GM12878 (cell line): Measurements from ENCODE around the gene PIM2. TPM values are rescaled to one million over a fixed set of nuclear protein-coding genes. Genes with fewer than 3 reads are reported as not detected.

Experiments used
- ATAC-seq: fragments of 200-7000 bp; cut with Tn5 transposase; 3 replicates; pipeline ENCODE4 v1.9.1; 2020; ENCODE audit warnings: mild to moderate bottlenecking, moderate library complexity
- BruUV-seq: library from RNA; stranded (reverse); fragments of 400-500 nt; replicated peaks from 2 replicates; lab custom pipeline; 2021; lab: Mats Ljungman, UMichigan
- CTCF ChIA-PET: fragments of 300-600 bp; sonication (Branson Sonifier 250); formaldehyde crosslinking; extraction: SDS; loops from one replicate; lab custom pipeline; 2021; ENCODE audit warnings: inconsistent platforms; lab: Yijun Ruan, JAX
- POLR2A ChIA-PET: fragments of 350-600 bp; formaldehyde crosslinking; extraction: SDS; loops from one replicate; lab custom pipeline; 2021; ENCODE audit warnings: inconsistent platforms; lab: Charles Lee
- RAD21 ChIA-PET: fragments of 300-600 bp; sonication (Branson Sonifier 250); formaldehyde crosslinking; loops from one replicate; lab custom pipeline; 2023; ENCODE audit warnings: antibody characterized with exemption; ENCODE audit not compliant: unreplicated experiment; lab: Charles Lee
- SMC1A ChIA-PET: fragments of 300-600 bp; sonication (Branson Sonifier 250); formaldehyde crosslinking; loops from one replicate; lab custom pipeline; 2023; ENCODE audit not compliant: unreplicated experiment, uncharacterized antibody; lab: Charles Lee
- DNase-seq: peaks from one replicate; pipeline ENCODE4 v3.0.0-alpha.2; 2011; ENCODE audit warnings: low read depth, low spot score
- FAIRE-seq: peaks from 3 replicates; lab custom pipeline; 2011; peaks lifted over from hg19 to GRCh38; lab: Jason Lieb, UNC
- H2AFZ ChIP-seq: 2 replicates; pipeline ENCODE4 v1.6.0; 2011; ENCODE audit warnings: low read depth, low read length, control low read depth; ENCODE audit not compliant: control insufficient read depth
- H3K27ac ChIP-seq: 2 replicates; pipeline ENCODE4 v1.5.1; 2011; ENCODE audit warnings: control low read depth; ENCODE audit not compliant: control insufficient read depth, insufficient read depth
- H3K27me3 ChIP-seq, 2 experiments: replicated peaks in 1 of 2; 2 replicates each; pipeline versions ENCODE4 v1.6.0 to v1.6.1; 2011; ENCODE audit warnings: low read length in 1 of 2; ENCODE audit not compliant: control insufficient read depth in 2 of 2, insufficient read depth in 2 of 2
- H3K36me3 ChIP-seq, 2 experiments: 2 replicates each; pipeline ENCODE4 v1.5.1; 2011; ENCODE audit warnings: low read length in 1 of 2; ENCODE audit not compliant: control insufficient read depth in 2 of 2, insufficient read depth in 2 of 2
- H3K4me1 ChIP-seq: 2 replicates; pipeline ENCODE4 v1.6.1; 2011; ENCODE audit warnings: mild to moderate bottlenecking, low read length, moderate library complexity, mixed read lengths; ENCODE audit not compliant: control insufficient read depth, insufficient read depth
- H3K4me2 ChIP-seq: 2 replicates; pipeline ENCODE4 v1.6.0; 2011; ENCODE audit warnings: control low read depth; ENCODE audit not compliant: control insufficient read depth, insufficient read depth
- H3K4me3 ChIP-seq: fragments of 200-600 bp; sonication (generic); 2 replicates; pipeline ENCODE4 v1.5.1; 2016
- H3K79me2 ChIP-seq: 2 replicates; pipeline ENCODE4 v1.6.0; 2011; ENCODE audit warnings: low read length; ENCODE audit not compliant: control insufficient read depth, insufficient read depth
- H3K9ac ChIP-seq: 2 replicates; pipeline ENCODE4 v1.8.0; 2011; ENCODE audit warnings: low read length, control low read depth, mixed read lengths; ENCODE audit not compliant: control insufficient read depth, insufficient read depth
- H3K9me3 ChIP-seq: replicated peaks from 3 replicates; pipeline ENCODE4 v1.5.1; 2011; ENCODE audit warnings: mild to moderate bottlenecking, low read length; ENCODE audit not compliant: control insufficient read depth, insufficient read depth
- H4K20me1 ChIP-seq: 2 replicates; pipeline ENCODE4 v1.6.0; 2011; ENCODE audit not compliant: control insufficient read depth, insufficient read depth
- CBX5 ChIP-seq: sonication (generic); IDR thresholded peaks from 2 replicates; pipeline ENCODE4 v1.6.1; 2016; ENCODE audit warnings: low read depth, moderate library complexity, mild to moderate bottlenecking, inconsistent platforms
- E2F8 ChIP-seq: fragments of 450-650 bp; IDR thresholded peaks from 2 replicates; pipeline ENCODE4 v1.6.1; 2018; ENCODE audit warnings: mild to moderate bottlenecking, low read depth, moderate library complexity; ENCODE audit not compliant: partially characterized antibody
- HSF1 ChIP-seq: fragments of 150-350 bp; IDR thresholded peaks from 2 replicates; pipeline ENCODE4 v1.6.1; 2014; ENCODE audit warnings: mild to moderate bottlenecking, low read depth, low read length
- IKZF1 ChIP-seq: fragments of 450-650 bp; conservative IDR thresholded peaks from 2 replicates; pipeline ENCODE4 v1.6.1; 2017; ENCODE audit warnings: antibody characterized with exemption, mild to moderate bottlenecking
- JUND ChIP-seq: IDR thresholded peaks from 2 replicates; pipeline ENCODE4 v1.6.1; 2012; ENCODE audit warnings: low read depth, mild to moderate bottlenecking, low read length, improper control_type of control experiment, moderate library complexity
- RAD21 ChIP-seq: IDR thresholded peaks from 2 replicates; pipeline ENCODE4 v1.6.1; 2011; ENCODE audit warnings: mild to moderate bottlenecking, low read depth, low read length, moderate library complexity; ENCODE audit not compliant: insufficient read depth
- RELA ChIP-seq: fragments of 450-650 bp; IDR thresholded peaks from 2 replicates; pipeline ENCODE4 v1.8.0; 2014; ENCODE audit warnings: borderline replicate concordance; ENCODE audit not compliant: partially characterized antibody
- STAT3 ChIP-seq: IDR thresholded peaks from 2 replicates; pipeline ENCODE4 v1.6.1; 2011; ENCODE audit warnings: low read depth, low read length, improper control_type of control experiment
- ZNF592 ChIP-seq: fragments of 450-650 bp; IDR thresholded peaks from 2 replicates; pipeline ENCODE4 v1.6.1; 2017; ENCODE audit warnings: mild to moderate bottlenecking, moderate library complexity
- WGBS: methylation state at CpG from one replicate; pipeline ENCODE4 v1.1.6; 2016; ENCODE audit warnings: low lambda C conversion rate; ENCODE audit not compliant: insufficient replicate concordance, insufficient coverage; ENCODE audit errors: missing lambda C conversion rate; 5-methylcytosine and 5-hydroxymethylcytosine counted together
- in situ Hi-C: fragments of 300-500 bp; cut with MboI; formaldehyde crosslinking; loops from 9 replicates; pipeline ENCODE4 v1.14.3; 2018; ENCODE audit warnings: mixed read lengths
- intact Hi-C: fragments of 100-400 bp; cut with micrococcal nuclease; formaldehyde crosslinking; loops from one replicate; pipeline ENCODE4 v1.14.2; 2022; ENCODE audit not compliant: unreplicated experiment
- polyA plus RNA-seq, 11 experiments: library from polyadenylated mRNA; depleted of rRNA in 4 of 11; unstranded in 6 of 11; stranded (reverse) in 5 of 11; fragments of >200 nt; fragmentation: Nextera tagmentation in 4 of 11; fragmentation: Illumina TruSeq in 1 of 11; extraction: Ambion mirVana in 4 of 11; extraction: Trizol in 1 of 11; gene quantifications; 1 replicate in 1 of 11; 2 replicates in 10 of 11; pipeline versions ENCODE4 v1.2.1 to v1.2.3, GENCODE V29; 2011 to 2016; ENCODE audit warnings: inconsistent platforms in 2 of 11, missing spikeins in 2 of 11, low read depth in 1 of 11
- total RNA-seq, 4 experiments: library from RNA; depleted of rRNA in 3 of 4; stranded (reverse); fragments of >200 nt in 3 of 4; fragmentation: Illumina TruSeq in 1 of 4; extraction: Trizol in 1 of 4; gene quantifications; 2 replicates each; pipeline versions ENCODE4 v1.2.1 to v1.2.3, GENCODE V29; 2013 to 2021
- TF ChIP-seq, protein P1 (sequence below): fragments of 150-350 bp; IDR thresholded peaks from 2 replicates; pipeline ENCODE4 v1.6.1; 2016; ENCODE audit warnings: low read depth, low read length

The PIM2 gene
- total and polyA plus RNA-seq, 10 of the 15 experiments (the other 5 are each of a cell fraction or from before 2014, with no cell fraction given) = 19.2 to 96.8 (median 32.3) TPM

DNA sequence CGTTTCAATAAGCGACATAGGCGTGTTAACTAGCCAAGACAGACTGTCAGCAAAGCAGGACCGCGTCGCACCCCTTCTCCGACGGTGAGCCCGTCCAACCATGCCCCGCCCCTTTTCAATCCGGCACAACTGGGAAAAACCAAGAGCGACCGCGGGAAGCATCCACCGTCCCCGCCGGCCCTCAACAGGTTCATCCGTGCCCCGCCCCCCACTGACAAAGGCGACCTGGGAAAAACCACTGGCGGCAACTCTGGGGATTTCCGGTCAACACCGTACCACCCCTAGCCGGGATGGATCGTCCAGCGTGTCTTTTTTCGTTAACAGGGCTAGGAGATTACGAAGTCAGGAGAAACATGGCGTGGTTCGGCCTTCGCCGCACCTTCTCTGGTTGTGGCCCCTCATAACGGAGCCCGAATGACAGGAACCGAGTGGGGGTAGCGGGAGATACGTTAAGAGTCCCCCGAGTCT, 21.6 kb downstream of the PIM2 start:
- H3K79me2 ChIP-seq = peaks cover 22% of the 10 kb centered on the region
- H4K20me1 ChIP-seq = no peaks in the 10 kb centered on the region
- peak overlapping the region; percentile 93 for H3K27ac ChIP-seq
- ChIA-PET CTCF (interaction anchor here (0.6 to 1.2 kb wide), 4 partner anchors 19 to 49 kb away, joined by 3 to 7 read pairs (median 4); no protein-coding TSS in a partner anchor), SMC1A (interaction anchor here (1.3 to 2.7 kb wide), 3 partner anchors 49 to 249 kb away, joined by 3 to 8 read pairs (median 3); no protein-coding TSS in a partner anchor), RAD21 (interaction anchor here (0.8 to 3.5 kb wide), 8 partner anchors 15 to 249 kb away, joined by 3 to 15 read pairs (median 6); partner anchors contain the start of genes HDAC6, KCND1 and SLC35A2), POLR2A (interaction anchor here (0.5 to 2.1 kb wide), 12 partner anchors 14 to 328 kb away, joined by 3 to 15 read pairs (median 4); partner anchors contain the start of genes GRIPAP1, HDAC6, SLC35A2 and TFE3)
- H2AFZ ChIP-seq = peak overlapping the region; percentile 30; the same call in 1 of the 2 replicates
- peak overlapping the region; percentile 77 for H3K4me3 ChIP-seq
- DNase-seq = no peak
- no peaks in the 10 kb centered on the region for H3K4me1 ChIP-seq
- ATAC-seq = peak; percentile 46
- no peak for FAIRE-seq
- H3K36me3 ChIP-seq = peaks cover 0 to 1% of the 10 kb centered on the region in 2 experiments; a peak in 2 of 4 replicates
- H3K4me2 ChIP-seq = peak overlapping the region; percentile 71
- WGBS = 45% methylated on average over 38 of the region's 38 CpGs
- H3K27me3 ChIP-seq = no peaks in the 10 kb centered on the region
- peak overlapping the region; percentile 93 for H3K9ac ChIP-seq
- BruUV-seq = no TSS peak
- intact Hi-C loops (loop anchor here (5.0 to 10.0 kb wide), 2 partner anchors 145 to 422 kb away; partner anchors contain the start of genes FTSJ1, SLC38A5 and TFE3), in situ Hi-C loops (no loop called here)
- H3K9me3 ChIP-seq = no peaks in the 10 kb centered on the region; the same call in 2 of the 3 replicates
- TF ChIP-seq, protein P1, sequence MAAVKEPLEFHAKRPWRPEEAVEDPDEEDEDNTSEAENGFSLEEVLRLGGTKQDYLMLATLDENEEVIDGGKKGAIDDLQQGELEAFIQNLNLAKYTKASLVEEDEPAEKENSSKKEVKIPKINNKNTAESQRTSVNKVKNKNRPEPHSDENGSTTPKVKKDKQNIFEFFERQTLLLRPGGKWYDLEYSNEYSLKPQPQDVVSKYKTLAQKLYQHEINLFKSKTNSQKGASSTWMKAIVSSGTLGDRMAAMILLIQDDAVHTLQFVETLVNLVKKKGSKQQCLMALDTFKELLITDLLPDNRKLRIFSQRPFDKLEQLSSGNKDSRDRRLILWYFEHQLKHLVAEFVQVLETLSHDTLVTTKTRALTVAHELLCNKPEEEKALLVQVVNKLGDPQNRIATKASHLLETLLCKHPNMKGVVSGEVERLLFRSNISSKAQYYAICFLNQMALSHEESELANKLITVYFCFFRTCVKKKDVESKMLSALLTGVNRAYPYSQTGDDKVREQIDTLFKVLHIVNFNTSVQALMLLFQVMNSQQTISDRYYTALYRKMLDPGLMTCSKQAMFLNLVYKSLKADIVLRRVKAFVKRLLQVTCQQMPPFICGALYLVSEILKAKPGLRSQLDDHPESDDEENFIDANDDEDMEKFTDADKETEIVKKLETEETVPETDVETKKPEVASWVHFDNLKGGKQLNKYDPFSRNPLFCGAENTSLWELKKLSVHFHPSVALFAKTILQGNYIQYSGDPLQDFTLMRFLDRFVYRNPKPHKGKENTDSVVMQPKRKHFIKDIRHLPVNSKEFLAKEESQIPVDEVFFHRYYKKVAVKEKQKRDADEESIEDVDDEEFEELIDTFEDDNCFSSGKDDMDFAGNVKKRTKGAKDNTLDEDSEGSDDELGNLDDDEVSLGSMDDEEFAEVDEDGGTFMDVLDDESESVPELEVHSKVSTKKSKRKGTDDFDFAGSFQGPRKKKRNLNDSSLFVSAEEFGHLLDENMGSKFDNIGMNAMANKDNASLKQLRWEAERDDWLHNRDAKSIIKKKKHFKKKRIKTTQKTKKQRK = no peak
- TF ChIP-seq CBX5 = no peak
- no peak for TF ChIP-seq STAT3
- no peak for TF ChIP-seq IKZF1
- no peak for TF ChIP-seq ZNF592
- no peak for TF ChIP-seq RAD21
- TF ChIP-seq RELA = no peak
- peak; percentile 38; the same call in 1 of the 2 replicates for TF ChIP-seq JUND
- TF ChIP-seq E2F8 = no peak
- no peak for TF ChIP-seq HSF1
